Measurements from ENCODE around the gene CTNNA3. TPM values are rescaled to one million over a fixed set of nuclear protein-coding genes. Genes with fewer than 3 reads are reported as not detected.

Gene CTNNA3
- total RNA-seq, 1 donor = not detected

- no peaks in the 10 kb centered on the region for H3K4me1 ChIP-seq (ENCODE audit: insufficient read depth, low read length)
- no peak overlapping the region for H2AFZ ChIP-seq (ENCODE audit: low read length)
- H4K20me1 ChIP-seq (ENCODE audit: insufficient read depth, low read length) = no peaks in the 10 kb centered on the region
- H3K9me3 ChIP-seq (ENCODE audit: low read depth, low read length) = no peaks in the 10 kb centered on the region
- no peak overlapping the region for H3K4me3 ChIP-seq (ENCODE audit: insufficient read depth, low read length)
- no peak overlapping the region for H3K4me2 ChIP-seq (ENCODE audit: insufficient read depth, low read length)
- H3K36me3 ChIP-seq (ENCODE audit: insufficient read depth, low read length) = no peaks in the 10 kb centered on the region
- no peaks in the 10 kb centered on the region for H3K79me2 ChIP-seq (ENCODE audit: insufficient read depth, low read length)
- no peak for DNase-seq (ENCODE audit: insufficient read length, low spot score, missing footprints)
- H3K27ac ChIP-seq (ENCODE audit: low read depth, low read length) = no peak overlapping the region
- no peaks in the 10 kb centered on the region for H3K27me3 ChIP-seq (ENCODE audit: insufficient read depth, low read length)
- TF ChIP-seq, protein P1, sequence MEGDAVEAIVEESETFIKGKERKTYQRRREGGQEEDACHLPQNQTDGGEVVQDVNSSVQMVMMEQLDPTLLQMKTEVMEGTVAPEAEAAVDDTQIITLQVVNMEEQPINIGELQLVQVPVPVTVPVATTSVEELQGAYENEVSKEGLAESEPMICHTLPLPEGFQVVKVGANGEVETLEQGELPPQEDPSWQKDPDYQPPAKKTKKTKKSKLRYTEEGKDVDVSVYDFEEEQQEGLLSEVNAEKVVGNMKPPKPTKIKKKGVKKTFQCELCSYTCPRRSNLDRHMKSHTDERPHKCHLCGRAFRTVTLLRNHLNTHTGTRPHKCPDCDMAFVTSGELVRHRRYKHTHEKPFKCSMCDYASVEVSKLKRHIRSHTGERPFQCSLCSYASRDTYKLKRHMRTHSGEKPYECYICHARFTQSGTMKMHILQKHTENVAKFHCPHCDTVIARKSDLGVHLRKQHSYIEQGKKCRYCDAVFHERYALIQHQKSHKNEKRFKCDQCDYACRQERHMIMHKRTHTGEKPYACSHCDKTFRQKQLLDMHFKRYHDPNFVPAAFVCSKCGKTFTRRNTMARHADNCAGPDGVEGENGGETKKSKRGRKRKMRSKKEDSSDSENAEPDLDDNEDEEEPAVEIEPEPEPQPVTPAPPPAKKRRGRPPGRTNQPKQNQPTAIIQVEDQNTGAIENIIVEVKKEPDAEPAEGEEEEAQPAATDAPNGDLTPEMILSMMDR (IDR thresholded peaks at IDR 0.05; ENCODE audit: extremely low read depth, low read depth, low read length) = no peak
These were observed 1746.5 kb downstream of the CTNNA3 start for GRCh38 chr10:65949526-65949925.

- no peak overlapping the region for H3K4me3 ChIP-seq (ENCODE audit: insufficient read depth, low read length)
- peaks cover 3% of the 10 kb centered on the region for H3K9me3 ChIP-seq (ENCODE audit: low read depth, low read length)
- H3K27ac ChIP-seq (ENCODE audit: low read depth, low read length) = no peak overlapping the region
- H2AFZ ChIP-seq (ENCODE audit: low read length) = no peak overlapping the region
- no peaks in the 10 kb centered on the region for H4K20me1 ChIP-seq (ENCODE audit: insufficient read depth, low read length)
- H3K79me2 ChIP-seq (ENCODE audit: insufficient read depth, low read length) = no peaks in the 10 kb centered on the region
- no peaks in the 10 kb centered on the region for H3K4me1 ChIP-seq (ENCODE audit: insufficient read depth, low read length)
- DNase-seq (ENCODE audit: insufficient read length, low spot score, missing footprints) = no peak
- H3K4me2 ChIP-seq (ENCODE audit: insufficient read depth, low read length) = no peak overlapping the region
- H3K27me3 ChIP-seq (ENCODE audit: insufficient read depth, low read length) = no peaks in the 10 kb centered on the region
- TF ChIP-seq, protein P1 (IDR thresholded peaks at IDR 0.05; ENCODE audit: extremely low read depth, low read depth, low read length) = no peak
- no peaks in the 10 kb centered on the region for H3K36me3 ChIP-seq (ENCODE audit: insufficient read depth, low read length)
These were observed 1750.9 kb downstream of the CTNNA3 start for GRCh38 chr10:65945061-65945460.

DNA sequence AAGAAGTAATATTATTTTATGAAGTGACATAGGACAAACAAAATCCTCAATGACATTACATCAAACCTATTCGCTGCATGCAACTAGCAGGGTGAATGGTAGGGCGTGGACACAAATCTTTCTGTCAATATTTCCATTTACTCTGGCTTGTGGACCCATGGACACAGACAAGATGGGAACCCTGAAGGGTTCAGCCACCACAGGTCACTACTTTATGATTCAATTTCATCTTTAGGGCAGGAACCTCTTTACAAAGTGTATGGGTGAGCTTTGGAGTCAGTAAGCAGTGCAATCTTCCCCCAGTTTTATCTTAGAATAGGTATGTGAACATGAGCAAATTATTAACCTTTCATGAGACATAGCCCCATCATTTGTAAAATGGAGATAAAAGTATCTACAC lies 1752.5 kb downstream of the CTNNA3 start:
- H3K79me2 ChIP-seq (ENCODE audit: insufficient read depth, low read length) = no peaks in the 10 kb centered on the region
- peak; percentile 10 for DNase-seq (ENCODE audit: insufficient read length, low spot score, missing footprints)
- H3K4me3 ChIP-seq (ENCODE audit: insufficient read depth, low read length) = no peak overlapping the region
- no peaks in the 10 kb centered on the region for H3K27me3 ChIP-seq (ENCODE audit: insufficient read depth, low read length)
- H3K36me3 ChIP-seq (ENCODE audit: insufficient read depth, low read length) = no peaks in the 10 kb centered on the region
- TF ChIP-seq, protein P1 (IDR thresholded peaks at IDR 0.05; ENCODE audit: extremely low read depth, low read depth, low read length) = no peak
- H3K27ac ChIP-seq (ENCODE audit: low read depth, low read length) = no peak overlapping the region
- H4K20me1 ChIP-seq (ENCODE audit: insufficient read depth, low read length) = no peaks in the 10 kb centered on the region
- peaks cover 3% of the 10 kb centered on the region for H3K9me3 ChIP-seq (ENCODE audit: low read depth, low read length)
- no peak overlapping the region for H3K4me2 ChIP-seq (ENCODE audit: insufficient read depth, low read length)
- H3K4me1 ChIP-seq (ENCODE audit: insufficient read depth, low read length) = no peaks in the 10 kb centered on the region
- H2AFZ ChIP-seq (ENCODE audit: low read length) = no peak overlapping the region

GRCh38 chr10:65940816-65941662 lies 1755.0 kb downstream of the CTNNA3 start:
- Histone ChIP-seq H4K20me1 (ENCODE audit: insufficient read depth, low read length) (no peaks in the 10 kb centered on the region), H3K4me2 (ENCODE audit: insufficient read depth, low read length) (no peak overlapping the region)

More at GRCh38 chr10:65940816-65941662, 1755.0 kb downstream of the CTNNA3 start:
- H3K79me2 ChIP-seq (ENCODE audit: insufficient read depth, low read length) = no peaks in the 10 kb centered on the region
- H3K27me3 ChIP-seq (ENCODE audit: insufficient read depth, low read length) = no peaks in the 10 kb centered on the region
- DNase-seq (ENCODE audit: insufficient read length, low spot score, missing footprints) = peak; percentile 18
- no peaks in the 10 kb centered on the region for H3K4me1 ChIP-seq (ENCODE audit: insufficient read depth, low read length)
- H2AFZ ChIP-seq (ENCODE audit: low read length) = no peak overlapping the region
- no peak overlapping the region for H3K4me3 ChIP-seq (ENCODE audit: insufficient read depth, low read length)
- H3K36me3 ChIP-seq (ENCODE audit: insufficient read depth, low read length) = no peaks in the 10 kb centered on the region
- TF ChIP-seq, protein P1 (IDR thresholded peaks at IDR 0.05; ENCODE audit: extremely low read depth, low read depth, low read length) = no peak
- no peak overlapping the region for H3K27ac ChIP-seq (ENCODE audit: low read depth, low read length)
- peaks cover 3% of the 10 kb centered on the region for H3K9me3 ChIP-seq (ENCODE audit: low read depth, low read length)

Data from osteoblast (primary cell).